Parathyroid adenoma (tissue), 2 donors: ENCODE measurements around the gene CCDC192.
"Not testable (repeated sequence)": the region's sequence is repeated elsewhere in the genome, so short reads cannot be mapped to it uniquely, and the experiment has no call there.

Experiments
- H2AFZ ChIP-seq: fragments of 300-600 bp; sonication (generic); one replicate; pipeline ENCODE4 v1.7.0; 2017; ENCODE audit warnings: antibody characterized with exemption, mild to moderate bottlenecking
- H3K27ac ChIP-seq: fragments of 300-600 bp; sonication (generic); one replicate; pipeline ENCODE4 v1.7.0; 2017
- H3K27me3 ChIP-seq: fragments of 300-600 bp; sonication (generic); one replicate; pipeline ENCODE4 v1.7.0; 2017; ENCODE audit warnings: low read length; ENCODE audit not compliant: control insufficient read depth, insufficient read depth
- H3K36me3 ChIP-seq: fragments of 300-600 bp; sonication (generic); one replicate; pipeline ENCODE4 v1.7.0; 2017; ENCODE audit warnings: low read length; ENCODE audit not compliant: control insufficient read depth, insufficient read depth
- H3K4me1 ChIP-seq: fragments of 300-600 bp; sonication (generic); one replicate; pipeline ENCODE4 v1.7.0; 2017; ENCODE audit warnings: control low read depth
- H3K4me2 ChIP-seq: fragments of 300-600 bp; sonication (generic); one replicate; pipeline ENCODE4 v1.7.0; 2017; ENCODE audit warnings: low read length
- H3K4me3 ChIP-seq: fragments of 300-600 bp; sonication (generic); one replicate; pipeline ENCODE4 v1.7.0; 2017; ENCODE audit warnings: low read depth, low read length
- H3K79me2 ChIP-seq: fragments of 300-600 bp; sonication (generic); one replicate; pipeline ENCODE4 v1.7.0; 2017; ENCODE audit warnings: control low read depth
- H3K9ac ChIP-seq: fragments of 300-600 bp; sonication (generic); one replicate; pipeline ENCODE4 v1.7.0; 2017; ENCODE audit warnings: mild to moderate bottlenecking
- H3K9me3 ChIP-seq: fragments of 300-600 bp; sonication (generic); one replicate; pipeline ENCODE4 v1.7.0; 2017; ENCODE audit warnings: low read length; ENCODE audit not compliant: control insufficient read depth
- TF ChIP-seq, protein P1 (sequence below): fragments of 300-600 bp; sonication (generic); IDR thresholded peaks from one replicate; pipeline ENCODE4 v1.7.0; 2017; ENCODE audit warnings: antibody characterized with exemption, mild to moderate bottlenecking
- donor health status: primary hyperparathyroidism.

CCDC192 gene

DNA sequence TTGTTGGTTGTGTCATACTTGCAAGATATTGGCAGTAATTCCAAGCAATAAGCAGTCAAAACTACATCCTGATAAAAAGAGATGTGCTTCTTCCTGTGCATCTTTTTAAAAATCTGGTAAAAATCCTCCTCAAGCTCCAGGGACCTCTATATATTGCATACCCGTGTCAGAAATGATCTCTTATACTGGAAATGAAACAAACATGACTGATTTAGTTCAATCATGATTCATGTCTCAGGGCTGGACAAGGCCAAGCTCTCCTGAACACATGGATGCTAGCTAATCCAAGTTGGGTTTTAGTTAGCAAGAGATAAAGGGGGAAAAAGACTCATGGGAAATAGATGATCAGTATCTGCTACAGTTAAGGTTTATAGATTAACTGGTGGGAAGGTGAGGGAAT lies 69.3 kb downstream of the CCDC192 start:
- no peak overlapping the region for H3K9ac ChIP-seq
- no peaks in the 10 kb centered on the region for H3K27me3 ChIP-seq
- H2AFZ ChIP-seq = no peak overlapping the region
- H3K36me3 ChIP-seq = no peaks in the 10 kb centered on the region
- no peaks in the 10 kb centered on the region for H3K4me1 ChIP-seq
- H3K9me3 ChIP-seq = no peaks in the 10 kb centered on the region
- no peaks in the 10 kb centered on the region for H3K79me2 ChIP-seq
- H3K4me2 ChIP-seq = no peak overlapping the region
- TF ChIP-seq, protein P1, sequence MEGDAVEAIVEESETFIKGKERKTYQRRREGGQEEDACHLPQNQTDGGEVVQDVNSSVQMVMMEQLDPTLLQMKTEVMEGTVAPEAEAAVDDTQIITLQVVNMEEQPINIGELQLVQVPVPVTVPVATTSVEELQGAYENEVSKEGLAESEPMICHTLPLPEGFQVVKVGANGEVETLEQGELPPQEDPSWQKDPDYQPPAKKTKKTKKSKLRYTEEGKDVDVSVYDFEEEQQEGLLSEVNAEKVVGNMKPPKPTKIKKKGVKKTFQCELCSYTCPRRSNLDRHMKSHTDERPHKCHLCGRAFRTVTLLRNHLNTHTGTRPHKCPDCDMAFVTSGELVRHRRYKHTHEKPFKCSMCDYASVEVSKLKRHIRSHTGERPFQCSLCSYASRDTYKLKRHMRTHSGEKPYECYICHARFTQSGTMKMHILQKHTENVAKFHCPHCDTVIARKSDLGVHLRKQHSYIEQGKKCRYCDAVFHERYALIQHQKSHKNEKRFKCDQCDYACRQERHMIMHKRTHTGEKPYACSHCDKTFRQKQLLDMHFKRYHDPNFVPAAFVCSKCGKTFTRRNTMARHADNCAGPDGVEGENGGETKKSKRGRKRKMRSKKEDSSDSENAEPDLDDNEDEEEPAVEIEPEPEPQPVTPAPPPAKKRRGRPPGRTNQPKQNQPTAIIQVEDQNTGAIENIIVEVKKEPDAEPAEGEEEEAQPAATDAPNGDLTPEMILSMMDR = no peak
- no peak overlapping the region for H3K27ac ChIP-seq
- H3K4me3 ChIP-seq = no peak overlapping the region

DNA sequence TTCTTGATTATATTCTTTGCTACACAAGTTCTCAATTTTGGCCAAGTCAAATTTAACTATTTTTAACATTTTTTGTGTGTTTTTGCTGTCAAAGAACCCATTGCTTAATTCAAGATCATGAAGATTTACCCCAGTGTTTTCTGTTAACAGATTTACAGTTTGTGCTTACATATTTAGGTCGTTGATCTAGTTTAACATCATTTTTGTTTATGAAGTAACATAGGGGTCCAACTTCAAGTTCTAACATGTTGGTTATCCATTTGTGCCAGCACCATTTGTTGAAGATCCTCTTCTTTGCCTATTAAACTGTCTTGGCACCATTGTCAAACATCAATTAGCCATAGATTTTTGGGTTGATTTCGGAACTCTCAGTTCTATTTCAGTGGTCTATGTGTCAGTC lies 71.0 kb downstream of the CCDC192 start:
- Histone ChIP-seq H3K27me3 (no peaks in the 10 kb centered on the region), H3K4me2 (no peak overlapping the region), H3K4me1 (no peaks in the 10 kb centered on the region), H3K27ac (no peak overlapping the region), H3K9me3 (no peaks in the 10 kb centered on the region), H3K4me3 (no peak overlapping the region), H3K9ac (no peak overlapping the region), H2AFZ (no peak overlapping the region), H3K79me2 (no peaks in the 10 kb centered on the region), H3K36me3 (no peaks in the 10 kb centered on the region)
- TF ChIP-seq, protein P1 = no peak

DNA sequence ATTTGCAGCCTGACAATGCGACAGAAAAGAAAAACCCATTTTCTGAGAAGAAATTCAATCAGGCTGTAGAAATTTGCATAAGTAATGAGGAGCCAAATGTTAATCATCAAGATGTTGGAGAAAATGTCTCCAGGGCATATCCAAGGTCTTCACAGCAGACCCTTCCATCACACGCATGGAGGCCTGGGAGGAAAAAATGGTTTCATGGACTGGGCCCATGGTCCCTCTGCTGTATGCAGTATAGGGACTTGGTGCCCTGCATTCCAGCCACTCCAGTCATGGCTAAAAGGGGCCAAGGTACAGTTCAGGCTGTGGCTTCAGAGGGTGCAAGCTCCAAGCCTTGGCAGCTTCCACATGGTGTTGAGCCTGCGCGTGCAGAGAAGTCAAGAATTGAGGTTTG lies 73.3 kb downstream of the CCDC192 start:
- Histone ChIP-seq H3K4me2 (no peak overlapping the region), H3K4me1 (no peaks in the 10 kb centered on the region), H3K4me3 (no peak overlapping the region), H3K9me3 (no peaks in the 10 kb centered on the region), H3K36me3 (no peaks in the 10 kb centered on the region), H3K27ac (no peak overlapping the region), H3K27me3 (no peaks in the 10 kb centered on the region), H2AFZ (no peak overlapping the region), H3K79me2 (no peaks in the 10 kb centered on the region), H3K9ac (no peak overlapping the region)
- TF ChIP-seq, protein P1 = no peak

DNA sequence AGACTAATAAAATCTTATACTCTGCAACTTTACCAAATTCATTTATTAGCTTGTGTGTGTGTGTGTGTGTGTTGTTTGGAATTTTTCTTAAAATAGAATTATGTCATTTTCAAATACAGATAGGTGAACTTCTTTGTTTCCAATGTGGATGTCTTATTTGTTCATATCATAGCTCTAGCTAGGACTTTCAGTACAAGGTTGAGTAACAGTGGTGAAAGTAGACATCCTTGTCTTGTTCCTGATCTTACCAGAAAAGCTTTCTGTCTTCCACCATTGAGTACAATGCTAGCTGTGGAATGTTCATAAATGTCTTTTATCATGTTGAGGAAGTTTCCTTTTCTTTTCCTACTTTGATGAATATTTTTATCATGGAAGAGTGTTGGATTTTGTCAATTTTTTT lies 74.8 kb downstream of the CCDC192 start:
- Histone ChIP-seq H3K36me3 (no peaks in the 10 kb centered on the region), H3K79me2 (no peaks in the 10 kb centered on the region), H3K27me3 (no peaks in the 10 kb centered on the region), H3K4me2 (no peak overlapping the region), H3K4me3 (no peak overlapping the region), H3K27ac (no peak overlapping the region), H3K4me1 (no peaks in the 10 kb centered on the region), H2AFZ (no peak overlapping the region), H3K9me3 (no peaks in the 10 kb centered on the region), H3K9ac (no peak overlapping the region)
- TF ChIP-seq, protein P1 = no peak

DNA sequence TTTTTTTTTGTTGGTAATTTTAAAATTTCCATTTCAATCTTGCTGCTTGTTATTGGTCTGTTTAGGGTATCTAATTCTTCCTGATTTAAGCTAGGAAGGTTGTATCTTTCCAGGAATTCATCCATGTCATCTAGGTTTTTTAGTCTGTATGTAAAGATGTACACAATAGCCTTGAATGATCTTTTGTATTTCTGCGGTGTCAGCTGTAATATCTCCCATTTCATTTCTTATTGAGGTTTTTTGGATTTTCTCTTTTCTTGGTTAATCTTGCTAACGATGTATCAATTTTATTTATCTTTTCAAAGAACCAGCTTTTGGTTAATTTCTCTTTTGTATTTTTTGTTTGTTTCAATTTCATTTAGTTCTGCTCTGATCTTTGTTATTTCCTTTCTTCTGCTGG lies 79.3 kb downstream of the CCDC192 start:
- not testable (repeated sequence) for H3K27me3 ChIP-seq, H3K27ac ChIP-seq, H3K79me2 ChIP-seq, H3K9me3 ChIP-seq, H3K36me3 ChIP-seq, H3K4me1 ChIP-seq, H3K9ac ChIP-seq, H3K4me2 ChIP-seq, H3K4me3 ChIP-seq, H2AFZ ChIP-seq
